Fibroblast of lung (primary cell): ENCODE measurements around the gene CDH12.

Source experiments
- CTCF ChIP-seq, 2 donors: IDR thresholded peaks in 1 of 2; conservative IDR thresholded peaks in 1 of 2; 1 replicate in 1 of 2; 2 replicates in 1 of 2; pipeline ENCODE4 v1.5.1; 2011 to 2012; ENCODE audit warnings: low read length in 2 of 2, control low read depth in 1 of 2, inconsistent platforms in 1 of 2, low read depth in 1 of 2, mild to moderate bottlenecking in 1 of 2
- EZH2 ChIP-seq: IDR thresholded peaks from 2 replicates; pipeline ENCODE4 v1.5.1; 2012; ENCODE audit warnings: low read length, control low read depth, mild to moderate bottlenecking; ENCODE audit errors: missing control alignments

DNA sequence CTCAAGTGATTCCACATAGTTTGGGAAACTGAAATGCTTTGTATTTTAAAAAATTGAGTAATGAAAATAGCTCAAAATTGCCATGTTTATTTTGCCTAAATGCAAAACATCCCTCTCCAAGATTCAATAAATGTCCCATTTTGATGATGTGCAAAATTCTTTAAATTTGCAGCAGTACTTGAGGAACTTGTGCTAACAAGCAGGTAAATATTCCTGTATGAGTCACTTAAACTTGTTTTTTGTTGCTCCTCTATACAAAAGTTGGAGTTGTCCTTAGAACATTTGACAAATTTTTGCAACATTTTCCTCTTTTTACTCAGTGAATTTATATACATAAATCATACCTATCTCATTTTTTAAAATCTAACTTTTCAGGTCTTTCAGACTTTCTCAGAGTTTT lies 280.2 kb downstream of the CDH12 start:
- no peak for TF ChIP-seq CTCF (conservative IDR thresholded peaks at IDR 0.05 in 1 of 2, IDR thresholded peaks at IDR 0.05 in 1 of 2; ENCODE audit: low read depth in 1 of 2, low read length in 2 of 2)
- no peak for TF ChIP-seq EZH2
